COLO829 (cell line): ENCODE results near the gene IPPK.

Experiments
- DNase-seq: peaks from one replicate; pipeline ENCODE4 v3.0.0; 2012; ENCODE audit warnings: low spot score

IPPK gene

DNA sequence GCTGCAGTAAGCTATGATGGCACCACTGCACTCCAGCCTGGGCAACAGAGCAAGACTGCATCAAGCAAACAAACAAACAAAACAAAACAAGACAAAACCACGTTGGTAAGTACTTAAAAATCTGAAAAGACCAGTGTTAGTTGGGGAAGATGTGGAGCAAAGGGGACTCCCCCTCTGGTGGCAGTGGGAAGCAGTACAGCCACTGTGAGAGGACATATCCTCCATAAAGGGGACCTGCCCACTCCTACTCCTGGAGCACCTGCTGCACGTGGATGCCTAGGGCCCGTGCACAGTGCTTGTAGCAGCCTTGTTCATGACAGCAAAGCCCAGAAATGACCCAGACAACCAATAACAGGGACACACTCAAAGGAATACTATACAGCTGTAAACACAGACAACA, 17.0 kb upstream of the IPPK start:
- no peak for DNase-seq

DNA sequence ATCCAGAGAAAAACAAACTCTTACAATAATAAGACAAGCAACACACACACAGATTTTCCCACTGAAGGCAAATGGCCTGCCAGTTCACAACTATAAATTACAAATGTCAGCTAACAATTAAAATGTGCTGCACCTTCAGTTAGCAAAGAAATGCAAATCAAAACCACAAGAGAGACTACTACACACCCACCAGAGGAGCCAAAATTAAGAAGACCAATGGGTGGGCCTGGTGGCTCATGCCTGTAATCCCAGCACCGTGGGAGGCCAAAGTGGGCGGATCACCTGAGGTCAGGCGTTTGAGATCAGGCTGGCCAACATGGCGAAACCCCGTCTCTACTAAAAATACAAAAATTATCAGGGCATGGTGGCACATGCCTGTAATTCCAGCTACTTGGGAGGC, 15.1 kb upstream of the IPPK start:
- no peak for DNase-seq

DNA sequence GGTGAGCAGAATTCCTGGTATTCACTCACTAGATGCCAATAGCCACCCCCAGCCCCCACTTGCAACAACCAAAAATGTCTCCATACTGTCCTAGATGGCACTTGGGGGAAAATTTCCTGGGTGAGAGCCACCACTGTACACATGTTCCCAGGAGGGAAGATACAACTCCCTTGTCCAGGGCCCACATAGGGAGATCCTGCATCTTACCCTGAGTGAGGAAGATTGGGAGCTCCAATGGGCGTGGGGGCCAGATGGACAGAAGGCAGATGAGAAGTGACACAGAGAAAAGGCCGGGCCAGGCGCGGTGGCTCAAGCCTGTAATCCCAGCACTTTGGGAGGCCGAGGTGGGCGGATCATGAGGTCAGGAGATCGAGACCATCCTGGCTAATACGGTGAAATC, 12.3 kb upstream of the IPPK start:
- DNase-seq: no peak

DNA sequence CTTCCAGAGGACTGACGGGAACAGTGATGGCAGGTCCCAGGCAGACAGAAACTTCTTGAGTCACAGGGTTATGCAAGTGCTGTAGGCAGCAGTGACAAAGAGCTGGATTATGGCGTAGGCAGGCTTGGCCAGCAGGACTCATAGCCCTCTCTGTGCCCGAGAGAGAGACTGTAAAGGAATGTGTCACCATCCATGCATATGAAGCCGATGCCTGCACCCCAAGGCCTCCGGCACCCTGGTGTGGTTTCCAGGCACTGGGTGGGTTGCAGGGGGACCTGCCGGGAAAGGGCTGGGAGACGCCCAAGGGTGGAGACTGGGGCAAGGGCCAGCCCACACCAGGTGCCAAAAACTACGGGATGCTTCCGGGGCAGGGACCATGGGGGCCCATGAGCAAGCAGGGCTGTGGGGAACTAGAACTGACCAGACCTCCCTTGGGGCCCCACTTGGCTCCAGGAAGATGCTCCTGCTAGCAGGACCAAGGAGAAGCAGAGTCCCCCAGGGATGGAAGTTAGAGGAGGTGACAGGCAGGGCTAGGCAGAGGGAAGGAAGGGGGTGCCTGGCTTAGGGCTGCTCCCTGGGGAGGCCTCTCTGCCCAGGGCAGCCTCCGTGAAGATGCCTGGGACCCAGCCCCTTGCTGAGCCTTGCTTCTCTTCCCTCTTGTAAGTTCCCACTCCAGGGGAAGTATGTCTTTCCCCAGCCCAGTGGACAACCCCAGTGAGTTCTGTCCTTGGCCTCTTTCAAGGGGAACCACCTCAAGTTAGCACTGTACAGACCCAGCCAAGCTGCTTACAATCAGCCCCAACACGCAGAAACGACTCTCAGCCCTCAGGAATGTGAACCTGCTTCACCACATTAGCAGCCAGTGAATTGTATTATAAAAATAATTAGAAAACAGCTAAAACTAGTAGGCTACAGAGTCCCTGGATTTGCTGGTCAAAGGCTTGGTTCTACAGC, 10.5 kb upstream of the IPPK start:
- no peak for DNase-seq

DNA sequence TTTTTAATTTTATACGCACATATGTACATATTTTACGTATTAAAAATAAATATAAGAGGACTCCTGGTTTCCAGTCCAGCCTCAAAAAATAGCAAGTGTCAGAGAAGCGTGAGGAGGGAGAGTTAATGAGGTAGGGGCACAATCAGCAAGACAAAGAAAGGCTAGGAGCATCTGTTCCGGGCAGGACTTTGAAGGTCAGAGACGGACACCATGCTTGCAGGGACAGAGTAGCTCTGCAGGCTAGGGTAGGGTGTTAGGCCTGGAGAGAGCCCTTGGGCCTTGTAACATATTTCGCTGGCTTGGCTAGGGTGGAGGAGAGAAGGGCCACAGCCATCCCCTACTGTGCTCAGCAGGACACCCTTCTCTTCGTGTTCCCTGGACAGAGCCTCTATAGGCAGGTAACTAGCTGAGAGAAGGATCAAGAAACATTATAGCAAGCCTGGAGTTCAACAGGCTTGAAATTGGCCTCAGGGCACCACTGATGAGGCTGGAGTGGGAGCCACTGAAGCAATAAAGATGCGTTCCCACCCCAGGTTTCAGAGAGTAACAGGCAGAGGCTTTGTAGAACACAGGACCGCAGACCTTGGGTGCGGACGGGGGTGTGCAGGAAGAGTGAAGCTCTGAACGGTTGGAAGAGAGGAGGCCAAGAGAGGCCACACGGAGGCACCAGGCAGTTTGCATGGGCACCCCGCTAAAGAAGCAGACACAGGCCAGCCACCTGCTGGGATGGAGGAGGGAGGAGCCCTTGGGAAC, 9.7 kb upstream of the IPPK start:
- DNase-seq: no peak

DNA sequence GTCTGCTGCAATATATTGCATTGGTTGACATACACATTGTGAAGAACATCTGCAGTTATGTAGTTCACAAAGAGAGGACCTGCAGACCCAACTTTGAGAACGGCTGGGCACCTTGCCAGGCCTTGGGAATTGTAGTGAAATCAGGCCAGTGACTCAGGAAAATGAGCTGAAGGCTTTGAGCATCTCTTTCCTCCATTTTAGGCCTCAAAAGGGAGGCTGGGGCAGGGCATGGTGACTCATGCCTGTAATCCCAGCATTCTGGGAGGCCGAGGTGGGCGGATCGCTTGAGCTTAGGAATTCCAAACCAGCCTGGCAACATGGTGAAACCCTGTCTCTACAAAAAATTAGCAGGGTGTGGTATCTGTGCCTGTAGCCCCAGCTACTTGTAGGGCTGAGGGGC, 1.4 kb upstream of the IPPK start:
- peak; percentile 82 for DNase-seq

DNA sequence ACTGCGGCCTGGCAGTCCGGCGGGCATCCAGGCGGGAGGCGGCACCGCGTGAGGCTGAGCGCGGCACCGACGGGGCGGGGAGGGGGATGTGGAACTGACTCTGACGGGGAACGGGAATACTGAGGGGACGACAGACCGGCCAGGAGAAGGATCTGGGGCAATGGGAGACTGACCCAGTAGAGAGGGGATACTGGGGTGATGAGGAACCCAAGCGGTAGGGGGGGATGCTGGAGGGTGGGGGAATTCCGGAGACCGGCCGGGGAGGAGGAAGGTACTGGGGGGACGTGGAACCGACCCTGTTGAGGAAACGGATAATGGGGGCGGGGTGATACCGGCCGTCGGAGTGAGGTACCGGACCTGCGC, 423 bp downstream of the IPPK start:
- DNase-seq: no peak

DNA sequence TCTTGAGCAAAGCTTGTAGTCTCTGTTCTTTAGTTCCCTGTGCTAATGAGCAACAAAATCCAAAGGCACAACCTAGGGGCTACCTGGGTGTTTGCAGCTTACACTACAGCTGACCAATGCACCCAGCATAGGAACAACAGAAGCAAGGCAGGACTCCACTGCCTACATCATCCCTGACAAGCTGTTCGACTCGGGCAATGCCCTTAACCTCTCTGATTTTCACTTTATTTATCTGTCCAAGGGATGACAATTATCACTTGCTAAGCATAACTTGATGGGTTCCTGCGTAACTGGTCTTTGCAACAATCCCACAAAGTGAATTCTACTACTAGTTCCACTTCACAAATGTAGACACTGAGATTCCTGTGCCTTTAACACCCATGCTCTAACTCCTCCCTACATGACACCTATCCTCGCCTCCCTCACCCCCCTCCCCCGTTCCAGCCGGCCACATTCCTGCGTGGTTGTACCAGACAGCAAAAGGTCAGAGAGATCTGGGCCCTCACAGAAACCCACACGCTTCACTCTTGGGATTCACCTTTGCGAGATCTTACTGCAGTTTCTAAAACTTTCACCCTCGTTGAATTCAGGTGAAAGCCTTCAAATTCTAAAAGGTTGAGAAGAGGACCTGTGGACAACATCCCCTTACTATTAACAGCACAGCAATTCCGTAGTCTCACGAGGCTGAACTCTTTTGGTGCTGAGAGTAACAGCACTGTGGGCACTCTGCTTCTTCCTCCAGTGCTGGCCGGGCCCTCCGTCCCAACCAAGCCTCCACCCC, 995 bp downstream of the IPPK start:
- DNase-seq: peak; percentile 78

DNA sequence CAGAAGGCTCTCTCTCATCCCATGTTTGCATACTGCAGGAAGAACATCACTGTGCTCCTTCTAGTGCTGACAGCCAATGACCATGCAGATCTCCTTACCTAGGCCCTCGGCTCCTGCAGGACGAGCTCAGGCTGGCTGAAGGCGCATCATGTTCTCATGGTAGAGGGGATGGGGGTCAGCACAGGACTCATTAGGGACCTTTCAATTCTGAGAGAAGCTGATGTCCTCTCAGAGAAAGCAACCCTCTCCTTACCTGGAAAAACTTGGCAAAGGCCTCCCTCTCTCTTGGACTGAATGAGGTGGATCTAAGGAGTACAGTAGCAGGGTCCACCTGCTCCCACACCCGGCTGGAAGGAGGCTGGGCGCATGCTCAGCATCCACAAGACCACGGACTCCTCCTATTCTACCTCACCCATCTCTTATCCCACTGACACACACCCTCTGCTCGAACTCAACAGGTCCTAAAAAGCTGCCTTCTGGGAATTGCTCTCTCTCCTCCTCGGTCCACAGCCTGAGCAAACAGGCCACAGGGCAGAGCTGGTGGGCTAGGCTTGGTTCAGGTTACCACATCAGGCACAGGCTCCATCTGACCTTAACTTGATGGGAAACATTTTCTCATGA, 2.9 kb downstream of the IPPK start:
- no peak for DNase-seq

DNA sequence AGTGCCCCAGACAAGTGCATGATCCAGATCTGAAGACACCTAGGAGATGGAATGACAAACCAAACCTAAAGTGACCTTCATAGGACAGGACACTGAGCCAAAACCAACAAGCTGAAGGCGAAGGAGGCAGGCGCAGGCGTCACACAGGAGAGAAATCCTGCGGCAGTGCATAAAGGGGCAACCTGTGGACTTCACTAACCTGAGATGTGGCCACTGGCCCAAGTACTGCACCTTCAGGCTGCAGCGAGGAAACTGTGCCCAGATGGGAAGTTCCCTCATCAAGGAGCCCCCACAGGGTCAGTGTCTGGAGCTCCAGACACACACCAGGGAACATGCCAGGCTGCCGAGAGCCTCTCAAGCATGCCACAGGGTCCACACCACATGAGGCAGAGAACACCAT, 3.7 kb downstream of the IPPK start:
- DNase-seq: no peak

DNA sequence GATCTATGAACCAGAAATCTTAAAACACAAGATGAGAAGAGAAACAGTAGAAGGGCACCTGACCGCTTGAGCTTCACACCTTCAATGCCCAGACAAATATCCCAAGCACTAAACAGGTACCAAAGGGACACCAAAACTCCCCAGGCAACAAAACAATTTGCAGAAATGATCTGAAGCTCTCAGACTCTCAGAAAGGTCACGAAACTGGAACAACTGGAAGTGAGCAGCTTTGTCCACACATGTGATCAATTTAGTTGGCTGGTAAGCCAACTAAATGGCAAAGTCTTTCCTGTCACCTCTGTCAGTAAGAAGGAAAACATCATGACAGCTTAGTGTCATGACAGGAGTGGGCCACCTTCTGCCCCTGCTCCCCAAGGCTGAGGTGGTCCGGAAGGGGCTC, 4.1 kb downstream of the IPPK start:
- no peak for DNase-seq

DNA sequence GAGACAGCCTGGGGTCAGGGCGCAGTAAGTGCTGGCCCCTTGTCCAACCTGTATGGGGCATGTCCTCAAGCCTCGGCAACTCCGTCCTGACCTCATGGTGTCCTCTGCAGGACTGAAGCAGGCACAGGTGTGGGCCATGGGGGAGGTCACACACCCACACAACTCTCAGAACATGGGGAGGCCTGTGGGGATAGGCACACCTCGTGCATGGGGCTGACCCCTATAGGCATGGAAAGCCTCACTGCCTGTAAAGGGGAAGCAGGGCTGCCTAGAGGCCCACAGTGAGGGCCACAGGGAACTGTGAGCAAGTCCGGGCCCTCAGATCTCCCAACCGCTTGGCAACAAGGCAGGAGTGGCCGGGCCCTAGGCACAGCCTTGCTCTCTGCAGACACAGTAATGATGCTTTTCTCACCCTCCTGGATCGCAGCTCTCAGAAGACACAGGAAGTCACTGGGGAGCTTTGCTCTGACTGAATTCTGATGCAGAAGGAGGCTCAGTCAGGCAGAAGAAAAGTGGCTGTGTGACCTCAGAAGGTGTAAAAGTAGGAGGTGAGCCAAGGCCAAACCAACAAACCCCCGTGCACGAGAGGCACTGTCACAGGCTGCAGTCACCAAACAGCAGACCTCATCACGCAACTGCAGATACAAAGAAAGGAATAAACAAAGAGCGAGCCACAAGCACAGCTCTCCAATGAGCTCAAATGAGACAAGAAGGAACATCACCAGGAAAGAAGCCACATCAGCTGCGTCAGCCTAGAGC, 5.4 kb downstream of the IPPK start:
- no peak for DNase-seq

DNA sequence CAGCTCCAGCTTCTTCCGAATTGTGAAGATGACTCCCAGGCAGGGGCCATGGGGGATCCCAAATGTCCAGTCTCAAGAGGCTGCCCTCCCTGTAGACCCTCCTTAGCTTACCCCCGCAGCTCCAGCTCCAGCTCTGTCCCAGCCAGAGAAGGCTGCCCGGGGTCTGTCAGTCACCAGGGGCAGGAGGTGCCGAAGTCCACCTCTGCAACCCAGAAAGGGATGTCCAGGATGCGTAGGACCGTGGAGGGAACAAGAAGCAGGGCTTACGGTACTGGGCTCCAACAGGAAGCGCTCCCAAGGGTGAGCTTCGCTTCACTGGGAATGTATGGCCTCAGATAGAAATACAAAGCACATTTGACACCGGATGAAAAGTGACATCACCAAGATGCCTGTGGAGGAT, 6.0 kb downstream of the IPPK start:
- DNase-seq: no peak

DNA sequence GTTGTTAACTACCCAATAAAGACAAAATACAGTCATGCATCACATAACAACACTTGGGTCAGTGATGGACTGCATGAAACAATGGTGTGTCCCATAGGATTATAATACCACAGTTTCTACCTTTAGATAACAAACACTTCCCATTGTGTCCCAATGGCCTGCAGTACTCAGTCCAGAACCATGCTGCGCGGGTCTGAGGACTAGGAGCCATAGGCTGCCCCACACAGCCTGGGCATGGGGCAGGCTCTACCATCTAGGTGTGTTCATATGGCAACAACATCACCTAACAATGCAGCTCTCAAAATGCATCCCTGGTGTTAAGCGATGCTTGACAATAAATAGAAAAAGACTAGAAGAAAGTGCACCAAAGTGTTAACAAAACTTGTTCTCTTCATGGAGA, 6.8 kb downstream of the IPPK start:
- no peak for DNase-seq

DNA sequence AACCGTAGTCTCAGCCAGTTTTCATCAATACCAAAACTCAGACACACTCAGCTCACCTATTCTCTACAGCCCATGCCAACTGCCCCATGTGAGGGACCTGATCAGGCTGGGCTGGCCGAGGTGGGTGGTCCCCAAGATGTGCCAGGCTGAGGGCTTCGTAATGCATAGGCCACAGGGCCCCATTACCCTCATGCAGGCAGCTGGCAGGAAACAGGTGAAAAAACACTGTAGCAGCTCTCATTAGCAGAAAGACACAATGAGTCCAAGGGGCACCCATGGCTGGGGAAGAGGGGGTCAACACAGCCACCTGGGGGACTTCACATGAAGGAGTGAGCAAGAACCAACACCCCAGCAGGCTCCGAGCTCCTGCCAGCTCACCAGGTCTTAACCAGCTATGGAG, 8.2 kb downstream of the IPPK start:
- no peak for DNase-seq

DNA sequence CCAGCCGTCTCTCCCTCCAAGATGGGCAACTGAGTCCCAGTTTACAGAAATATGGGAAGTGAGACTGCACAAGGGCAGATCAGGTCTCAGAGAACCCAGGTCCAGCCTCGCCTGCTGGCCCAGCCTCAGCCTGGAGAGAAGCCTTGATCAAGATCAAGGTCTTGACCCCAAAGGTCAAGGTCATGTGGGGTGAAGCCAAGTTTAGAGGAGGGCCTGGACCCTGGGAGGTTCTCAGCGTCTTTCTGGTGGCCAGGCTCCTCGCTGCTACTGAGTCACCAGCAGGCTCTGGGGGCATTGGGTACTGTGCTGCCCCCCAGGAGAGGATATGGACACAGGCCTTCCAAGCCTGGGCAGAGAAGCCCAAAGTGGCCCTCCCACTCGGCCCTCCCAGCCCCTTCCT, 8.8 kb downstream of the IPPK start:
- no peak for DNase-seq

DNA sequence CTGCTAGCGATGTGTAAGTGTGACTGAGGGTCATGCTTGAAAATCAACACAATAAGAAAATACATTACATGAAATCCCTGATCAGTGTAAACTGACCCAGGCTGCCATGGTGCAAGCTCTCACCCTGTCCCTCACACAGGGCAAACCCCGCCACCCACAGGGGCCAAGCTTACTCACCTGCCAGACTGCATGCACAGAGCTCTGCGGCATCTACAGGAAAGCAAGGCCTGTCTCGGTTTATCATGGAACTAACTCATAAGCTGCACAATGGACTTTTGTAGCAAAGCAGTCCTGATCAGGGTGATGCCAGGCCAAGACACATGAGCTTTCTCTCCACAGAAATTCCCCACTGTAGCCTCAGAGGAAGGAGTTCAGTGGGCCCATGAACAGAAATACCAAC, 9.7 kb downstream of the IPPK start:
- peak; percentile 34 for DNase-seq

DNA sequence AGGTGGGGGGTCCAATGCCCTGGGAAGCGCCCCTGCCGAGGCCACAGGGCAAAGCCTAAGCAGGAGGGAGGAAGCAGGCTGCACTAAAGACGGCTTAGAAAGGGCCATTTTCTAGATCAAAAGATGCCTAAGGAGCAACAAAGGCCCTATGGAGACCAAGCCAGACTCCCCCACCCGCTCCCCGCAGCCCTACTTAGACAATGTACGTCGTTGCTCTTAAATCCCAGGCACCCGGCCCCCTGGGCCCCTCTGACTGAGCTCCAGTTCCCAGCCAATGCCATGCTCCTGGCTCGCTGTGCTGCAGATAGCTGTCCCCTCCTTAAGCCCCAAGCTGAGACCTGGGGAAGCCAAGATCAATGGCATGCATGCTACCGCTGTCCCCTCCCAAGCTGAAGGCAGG, 10.3 kb downstream of the IPPK start:
- no peak for DNase-seq

DNA sequence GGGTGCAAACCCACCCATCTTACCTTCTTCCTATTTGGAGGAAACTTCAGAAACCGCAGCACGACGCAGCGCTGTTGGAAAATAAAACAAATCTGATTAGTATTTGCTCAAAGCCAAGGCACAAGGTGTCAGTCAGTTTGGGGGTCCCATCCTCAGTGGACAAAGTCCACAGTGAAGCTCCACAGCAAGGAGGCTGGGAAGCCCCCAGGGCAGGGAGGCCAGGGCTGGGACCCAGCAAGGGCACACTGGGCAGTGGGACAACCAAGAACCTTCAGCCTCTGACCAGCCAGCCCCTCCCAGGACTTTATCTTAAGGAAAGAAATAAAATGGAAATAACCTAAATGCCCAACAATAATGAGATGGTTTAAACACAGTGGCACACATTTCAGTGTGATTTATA, 11.3 kb downstream of the IPPK start:
- no peak for DNase-seq

DNA sequence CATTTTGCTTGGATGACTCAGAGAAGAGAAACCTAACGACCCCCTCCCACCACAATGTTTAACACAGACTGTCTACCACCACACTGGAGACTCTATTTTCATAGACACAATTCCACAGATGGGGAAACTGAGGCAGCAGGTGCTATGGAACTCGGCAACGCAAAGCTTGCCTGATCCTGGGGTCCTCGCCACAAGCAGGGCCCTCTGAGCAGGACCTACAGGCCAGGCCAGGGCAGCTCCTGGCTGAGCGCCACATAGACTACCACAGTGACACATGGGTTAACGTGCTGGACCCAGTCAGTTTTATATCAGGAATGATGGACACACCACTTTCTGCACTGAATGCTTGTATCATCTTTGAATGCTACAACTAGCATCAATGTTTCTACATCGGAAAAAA, 11.8 kb downstream of the IPPK start:
- DNase-seq: no peak

DNA sequence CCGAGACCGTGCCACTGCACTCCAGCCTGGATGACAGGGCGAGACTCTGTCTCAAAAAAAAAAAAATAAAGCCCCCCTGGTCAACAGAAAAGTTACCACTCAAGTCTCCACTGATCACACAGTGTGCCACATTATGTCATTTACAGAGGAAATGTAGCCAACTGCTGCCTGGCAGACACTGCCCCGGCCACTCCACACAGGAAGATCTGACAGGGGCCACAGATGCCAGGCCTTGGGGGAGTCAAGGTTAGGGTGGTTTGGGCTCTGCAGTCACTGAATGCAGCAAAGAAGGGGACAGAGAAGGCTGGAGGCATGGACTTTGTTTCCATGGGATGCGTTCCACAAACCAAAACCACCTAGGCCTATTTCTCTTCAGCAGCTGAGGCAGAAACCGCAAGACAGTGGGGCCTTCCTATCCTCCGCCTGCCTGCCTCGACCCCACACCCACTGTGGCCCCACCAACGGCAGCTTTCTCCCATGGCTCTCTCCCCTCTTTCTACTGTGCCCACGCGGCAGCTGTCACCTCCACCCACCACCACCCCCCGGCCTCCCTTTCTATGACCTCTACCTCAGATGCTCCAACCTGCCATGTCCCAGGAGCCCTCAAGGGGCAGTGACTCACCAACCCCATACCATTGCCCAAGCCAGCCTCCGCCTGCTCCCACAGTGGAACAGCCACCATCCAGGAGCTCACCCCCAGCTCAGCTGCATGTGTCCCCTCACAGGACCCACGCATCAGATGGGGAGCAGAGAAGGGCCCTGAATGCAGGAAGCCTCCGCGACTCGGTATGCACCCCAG, 12.4 kb downstream of the IPPK start:
- DNase-seq: no peak
